GM23248 (cell line): ENCODE measurements around the gene CAMK4. TPM values are rescaled to one million over a fixed set of nuclear protein-coding genes. Genes with fewer than 3 reads are reported as not detected.

Experiments
- DNase-seq: peaks from one replicate; pipeline ENCODE4 v3.0.0-alpha.2; 2015
- H2AFZ ChIP-seq: fragments of 200-600 bp; sonication (generic); 2 replicates; pipeline ENCODE4 v1.6.1; 2016; ENCODE audit warnings: antibody characterized with exemption
- H3F3A ChIP-seq: fragments of 200-600 bp; sonication (generic); 2 replicates; pipeline ENCODE4 v1.6.1; 2016; ENCODE audit warnings: mild to moderate bottlenecking, antibody characterized with exemption, mixed run types; ENCODE audit not compliant: insufficient read depth
- H3K27ac ChIP-seq: fragments of 200-600 bp; sonication (generic); 2 replicates; pipeline ENCODE4 v1.5.1; 2016; ENCODE audit warnings: mild to moderate bottlenecking
- H3K27me3 ChIP-seq: fragments of 200-600 bp; sonication (generic); replicated peaks from 2 replicates; pipeline ENCODE4 v1.6.1; 2016; ENCODE audit warnings: mild to moderate bottlenecking; ENCODE audit not compliant: insufficient read depth
- H3K36me3 ChIP-seq: fragments of 200-600 bp; sonication (generic); 2 replicates; pipeline ENCODE4 v1.6.1; 2016; ENCODE audit warnings: low read depth, mild to moderate bottlenecking
- H3K4me1 ChIP-seq: fragments of 200-600 bp; sonication (generic); 2 replicates; pipeline ENCODE4 v1.6.1; 2016; ENCODE audit warnings: mild to moderate bottlenecking; ENCODE audit not compliant: insufficient read depth
- H3K4me2 ChIP-seq: fragments of 200-600 bp; sonication (generic); one replicate; pipeline ENCODE4 v1.6.1; 2016; ENCODE audit warnings: mild to moderate bottlenecking; ENCODE audit not compliant: unreplicated experiment
- H3K4me3 ChIP-seq: fragments of 200-600 bp; sonication (generic); 2 replicates; pipeline ENCODE4 v1.5.1; 2016; ENCODE audit warnings: mild to moderate bottlenecking
- H3K79me2 ChIP-seq: fragments of 200-600 bp; sonication (generic); 2 replicates; pipeline ENCODE4 v1.6.1; 2016; ENCODE audit warnings: mild to moderate bottlenecking; ENCODE audit not compliant: insufficient read depth
- H3K9ac ChIP-seq: fragments of 200-600 bp; sonication (generic); 2 replicates; pipeline ENCODE4 v1.6.1; 2016; ENCODE audit warnings: mild to moderate bottlenecking
- H3K9me2 ChIP-seq: fragments of 200-600 bp; sonication (generic); 2 replicates; pipeline ENCODE4 v1.6.1; 2016; ENCODE audit warnings: mixed run types, mild to moderate bottlenecking, moderate library complexity; ENCODE audit not compliant: insufficient read depth
- H3K9me3 ChIP-seq: fragments of 200-600 bp; sonication (generic); one replicate; pipeline ENCODE4 v1.6.1; 2017; ENCODE audit warnings: low read depth
- H4K20me1 ChIP-seq: fragments of 200-600 bp; sonication (generic); 2 replicates; pipeline ENCODE4 v1.6.0; 2016; ENCODE audit not compliant: insufficient read depth
- EZH2 ChIP-seq: fragments of 200-600 bp; sonication (generic); IDR thresholded peaks from 2 replicates; pipeline ENCODE4 v1.6.1; 2018; ENCODE audit warnings: antibody characterized with exemption, mild to moderate bottlenecking; ENCODE audit not compliant: insufficient read depth, poor library complexity, severe bottlenecking
- EZH2phosphoT487 ChIP-seq: fragments of 200-600 bp; sonication (generic); IDR thresholded peaks from 2 replicates; pipeline ENCODE4 v1.6.1; 2018; ENCODE audit warnings: antibody characterized with exemption, moderate library complexity, mild to moderate bottlenecking, low read depth; ENCODE audit not compliant: insufficient read depth
- WGBS, 2 experiments: methylation state at CpG; one replicate each; pipeline ENCODE4 v1.1.6; 2015 to 2017; ENCODE audit warnings: low lambda C conversion rate in 2 of 2, low coverage in 1 of 2; ENCODE audit errors: missing lambda C conversion rate in 2 of 2; 5-methylcytosine and 5-hydroxymethylcytosine counted together
- in situ Hi-C: fragments of 300-500 bp; cut with MboI; formaldehyde crosslinking; loops from 2 replicates; pipeline ENCODE4 v1.15.0; 2020
- polyA plus RNA-seq: library from polyadenylated mRNA; unstranded; fragments of >200 nt; fragmentation: Nextera tagmentation; extraction: Ambion mirVana; gene quantifications from 2 replicates; pipeline ENCODE4 v1.2.1, GENCODE V29; 2016
- total RNA-seq: library from RNA; depleted of rRNA; stranded (reverse); fragments of >200 nt; shearing (Covaris generic); gene quantifications from 2 replicates; pipeline ENCODE4 v1.2.3, GENCODE V29; 2014

CAMK4 gene
- total and polyA plus RNA-seq, 2 experiments from 2014 or later, result 3.2 to 3.6 TPM

DNA sequence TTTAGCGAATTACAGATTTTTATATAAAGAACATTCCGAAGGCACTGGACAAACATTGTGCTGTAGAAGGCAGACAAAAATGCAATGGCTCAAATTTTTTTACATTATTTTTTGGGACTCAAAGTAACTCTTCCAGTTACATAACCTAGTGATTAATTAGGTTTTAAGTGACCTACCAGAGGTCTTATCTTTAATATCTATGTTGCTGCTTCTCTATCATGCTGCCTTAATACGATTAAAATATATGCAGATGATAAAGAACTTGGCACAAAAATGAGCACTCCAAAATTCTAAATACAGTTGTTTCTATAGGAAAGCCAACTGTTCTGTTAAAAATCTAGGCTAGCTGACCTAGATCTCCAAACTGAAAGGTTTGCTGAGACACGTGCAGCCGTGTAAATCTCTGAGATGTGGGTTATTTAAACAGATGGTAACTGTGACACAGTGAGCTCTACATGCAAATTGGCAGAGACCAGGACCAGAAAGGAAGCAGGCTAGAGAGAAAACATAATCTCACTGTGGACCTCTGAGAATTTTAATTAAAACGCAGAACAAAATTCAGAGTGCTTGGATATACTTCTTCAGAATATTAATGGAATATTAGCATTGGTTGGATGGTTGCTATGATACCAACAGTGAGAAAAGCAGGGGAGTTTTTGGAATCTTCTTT lies 56.2 kb downstream of the CAMK4 start:
- WGBS, 2 experiments, result 25 to 32% methylated on average over 6 of the region's 6 CpGs
- no peak for DNase-seq
- H3K27ac ChIP-seq, result no peak overlapping the region
- no peaks in the 10 kb centered on the region for H3K9me2 ChIP-seq
- H3K4me3 ChIP-seq, result no peak overlapping the region
- no peaks in the 10 kb centered on the region for H3F3A ChIP-seq
- H4K20me1 ChIP-seq, result no peaks in the 10 kb centered on the region
- no peaks in the 10 kb centered on the region for H3K79me2 ChIP-seq
- TF ChIP-seq EZH2phosphoT487 (no peak), EZH2 (no peak)
- H2AFZ ChIP-seq, result no peak overlapping the region; the same call in 1 of the 2 replicates
- no peaks in the 10 kb centered on the region for H3K9me3 ChIP-seq
- no peaks in the 10 kb centered on the region for H3K4me1 ChIP-seq
- no peaks in the 10 kb centered on the region for H3K27me3 ChIP-seq
- H3K4me2 ChIP-seq, result no peak overlapping the region
- no peaks in the 10 kb centered on the region for H3K36me3 ChIP-seq
- in situ Hi-C loops, result no loop called here
- H3K9ac ChIP-seq, result no peak overlapping the region

GRCh38 chr5:111282798-111283197 lies 58.6 kb downstream of the CAMK4 start:
- no peak overlapping the region for H2AFZ ChIP-seq
- no peaks in the 10 kb centered on the region for H3K27me3 ChIP-seq
- no peak overlapping the region for H3K4me2 ChIP-seq
- in situ Hi-C loops, result no loop called here
- H3K79me2 ChIP-seq, result no peaks in the 10 kb centered on the region
- H3K9me3 ChIP-seq, result no peaks in the 10 kb centered on the region
- H3K9ac ChIP-seq, result no peak overlapping the region
- H3K9me2 ChIP-seq, result no peaks in the 10 kb centered on the region
- DNase-seq, result no peak
- no peak overlapping the region for H3K27ac ChIP-seq
- TF ChIP-seq EZH2phosphoT487 (no peak), EZH2 (no peak)
- H4K20me1 ChIP-seq, result no peaks in the 10 kb centered on the region
- 32 to 44% methylated on average over 3 of the region's 3 CpGs for WGBS, 2 experiments
- H3K4me3 ChIP-seq, result no peak overlapping the region
- H3K4me1 ChIP-seq, result no peaks in the 10 kb centered on the region
- H3K36me3 ChIP-seq, result no peaks in the 10 kb centered on the region
- no peaks in the 10 kb centered on the region for H3F3A ChIP-seq

DNA sequence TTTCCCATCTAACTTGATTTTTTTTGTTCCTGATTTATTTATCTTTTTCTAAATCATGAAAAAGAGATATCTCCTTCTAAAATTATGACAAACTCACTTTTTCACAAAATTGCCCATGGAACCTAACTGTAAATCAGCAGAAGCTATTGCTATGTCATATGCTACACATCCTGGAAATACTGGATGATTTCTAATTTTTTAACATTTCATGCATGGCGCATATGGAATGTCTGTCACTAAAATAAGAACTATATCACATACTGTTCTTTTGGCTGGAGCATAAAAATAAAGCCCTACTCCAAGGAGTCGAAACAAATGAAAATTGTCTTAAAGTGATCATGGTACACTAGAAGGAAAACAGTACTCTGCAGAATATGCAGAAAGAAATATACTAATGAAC lies 60.6 kb downstream of the CAMK4 start:
- no peak overlapping the region for H3K4me3 ChIP-seq
- no peaks in the 10 kb centered on the region for H3K4me1 ChIP-seq
- in situ Hi-C loops, result no loop called here
- no peaks in the 10 kb centered on the region for H3F3A ChIP-seq
- H3K27ac ChIP-seq, result no peak overlapping the region
- no peaks in the 10 kb centered on the region for H4K20me1 ChIP-seq
- 36 to 45% methylated on average over 2 of the region's 2 CpGs for WGBS, 2 experiments
- H3K9me3 ChIP-seq, result no peaks in the 10 kb centered on the region
- no peaks in the 10 kb centered on the region for H3K27me3 ChIP-seq
- no peak for TF ChIP-seq EZH2
- no peak for TF ChIP-seq EZH2phosphoT487
- no peaks in the 10 kb centered on the region for H3K9me2 ChIP-seq
- no peak overlapping the region for H2AFZ ChIP-seq
- no peaks in the 10 kb centered on the region for H3K79me2 ChIP-seq
- H3K4me2 ChIP-seq, result no peak overlapping the region
- H3K36me3 ChIP-seq, result no peaks in the 10 kb centered on the region
- H3K9ac ChIP-seq, result no peak overlapping the region
- DNase-seq, result no peak

DNA sequence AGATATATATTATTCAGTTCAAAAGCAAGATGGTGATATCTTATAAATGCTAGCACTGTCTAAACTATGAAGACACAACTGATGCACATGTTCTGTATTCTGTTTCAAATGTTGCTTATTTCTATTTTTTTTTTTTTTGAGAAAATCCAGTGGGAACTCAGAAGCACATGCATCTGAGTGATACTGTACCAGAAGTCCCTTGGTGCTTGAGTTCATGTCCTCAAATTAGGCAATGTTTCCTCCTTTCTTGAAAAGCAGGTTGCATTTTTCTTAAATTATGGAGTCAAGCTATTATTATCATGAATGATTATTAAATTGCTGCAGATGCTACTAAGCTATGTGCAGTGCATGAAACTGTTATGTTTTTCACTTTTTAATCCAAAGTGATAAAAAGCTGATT lies 70.4 kb downstream of the CAMK4 start:
- H3K27ac ChIP-seq, result no peak overlapping the region
- no peaks in the 10 kb centered on the region for H3K4me1 ChIP-seq
- no peaks in the 10 kb centered on the region for H3K27me3 ChIP-seq
- H3K4me3 ChIP-seq, result no peak overlapping the region
- in situ Hi-C loops, result no loop called here
- H3K9ac ChIP-seq, result no peak overlapping the region
- H3K9me2 ChIP-seq, result no peaks in the 10 kb centered on the region
- H3K36me3 ChIP-seq, result no peaks in the 10 kb centered on the region
- no peak overlapping the region for H3K4me2 ChIP-seq
- DNase-seq, result no peak
- H3K79me2 ChIP-seq, result no peaks in the 10 kb centered on the region
- no peaks in the 10 kb centered on the region for H4K20me1 ChIP-seq
- TF ChIP-seq EZH2phosphoT487 (no peak), EZH2 (no peak)
- no peaks in the 10 kb centered on the region for H3F3A ChIP-seq
- H3K9me3 ChIP-seq, result no peaks in the 10 kb centered on the region
- no peak overlapping the region for H2AFZ ChIP-seq

DNA sequence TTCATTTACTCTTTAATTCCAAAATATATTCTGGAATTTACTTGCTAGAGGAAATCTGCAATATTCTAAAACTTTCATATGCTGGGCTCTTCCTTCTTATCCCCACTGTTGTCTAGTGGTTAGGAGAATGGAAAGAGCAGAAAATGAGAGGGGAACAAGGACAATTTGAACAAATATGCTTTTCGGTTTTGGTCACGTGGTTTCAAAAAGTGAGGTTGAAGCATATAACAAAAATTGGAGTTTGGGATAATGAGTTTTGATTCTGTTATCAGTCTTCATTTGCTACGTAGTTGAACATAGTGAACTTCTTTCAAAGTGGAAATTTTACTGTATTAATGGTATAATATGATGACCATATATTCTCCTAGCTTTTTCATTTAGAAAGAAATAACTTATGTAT lies 71.5 kb downstream of the CAMK4 start:
- no peaks in the 10 kb centered on the region for H3K9me3 ChIP-seq
- WGBS, 2 experiments, result 46 to 48% methylated on average over 3 of the region's 3 CpGs
- no peaks in the 10 kb centered on the region for H3K27me3 ChIP-seq
- no peak overlapping the region for H3K4me3 ChIP-seq
- no peaks in the 10 kb centered on the region for H3K36me3 ChIP-seq
- H3K4me2 ChIP-seq, result no peak overlapping the region
- no peaks in the 10 kb centered on the region for H3K9me2 ChIP-seq
- no peaks in the 10 kb centered on the region for H3K79me2 ChIP-seq
- no peak overlapping the region for H2AFZ ChIP-seq
- H3K4me1 ChIP-seq, result no peaks in the 10 kb centered on the region
- in situ Hi-C loops, result no loop called here
- H3K9ac ChIP-seq, result no peak overlapping the region
- H3K27ac ChIP-seq, result no peak overlapping the region
- H3F3A ChIP-seq, result no peaks in the 10 kb centered on the region
- DNase-seq, result no peak
- no peaks in the 10 kb centered on the region for H4K20me1 ChIP-seq
- TF ChIP-seq EZH2, result no peak
- TF ChIP-seq EZH2phosphoT487, result no peak
